ENCODE data around the gene APOC4.

- no peak for TF ChIP-seq CTCF (IDR thresholded peaks at IDR 0.05)
- TF ChIP-seq EP300 (IDR thresholded peaks at IDR 0.05) = no peak
- no peak for TF ChIP-seq POLR2A (IDR thresholded peaks at IDR 0.05)
- TF ChIP-seq POLR2AphosphoS5 (IDR thresholded peaks at IDR 0.05) = no peak
These were observed 33.2 kb upstream of the APOC4 start for GRCh38 chr19:44908836-44909261.
